GM19239 (cell line): ENCODE data around the gene SPOCK1.

Experiments used
- DNase-seq: peaks from one replicate; pipeline ENCODE4 v3.0.0; 2011; ENCODE audit warnings: low spot score; ENCODE audit not compliant: insufficient read length
- FAIRE-seq: peaks from 2 replicates; lab custom pipeline; 2011; peaks lifted over from hg19 to GRCh38; lab: Jason Lieb, UNC

The SPOCK1 gene

GRCh38 chr5:137372016-137372772 lies 126.9 kb downstream of the SPOCK1 start:
- DNase-seq: no peak
- FAIRE-seq: no peak

GRCh38 chr5:137370096-137371071 lies 128.7 kb downstream of the SPOCK1 start:
- DNase-seq (no peak), FAIRE-seq (no peak)

GRCh38 chr5:137368651-137369050 lies 130.5 kb downstream of the SPOCK1 start:
- FAIRE-seq (no peak), DNase-seq (no peak)

GRCh38 chr5:137367951-137368350 lies 131.2 kb downstream of the SPOCK1 start:
- DNase-seq (no peak), FAIRE-seq (no peak)

- DNase-seq (no peak), FAIRE-seq (no peak)
These were observed 132.6 kb downstream of the SPOCK1 start for GRCh38 chr5:137366526-137366925.

GRCh38 chr5:137365126-137365865 lies 133.8 kb downstream of the SPOCK1 start:
- no peak for FAIRE-seq
- no peak for DNase-seq

- FAIRE-seq: no peak
These were observed 137.8 kb downstream of the SPOCK1 start for GRCh38 chr5:137361280-137361679.

GRCh38 chr5:137360607-137361006 lies 138.5 kb downstream of the SPOCK1 start:
- DNase-seq (no peak), FAIRE-seq (no peak)

More at GRCh38 chr5:137361280-137361679, 137.8 kb downstream of the SPOCK1 start:
- DNase-seq: no peak

- no peak for FAIRE-seq
- DNase-seq: no peak
These were observed 139.2 kb downstream of the SPOCK1 start for GRCh38 chr5:137359941-137360340.

GRCh38 chr5:137357436-137357835 lies 141.7 kb downstream of the SPOCK1 start:
- no peak for FAIRE-seq

GRCh38 chr5:137356127-137356526 lies 143.0 kb downstream of the SPOCK1 start:
- FAIRE-seq (no peak), DNase-seq (no peak)

More at GRCh38 chr5:137357436-137357835, 141.7 kb downstream of the SPOCK1 start:
- DNase-seq: no peak

GRCh38 chr5:137355708-137356107 lies 143.4 kb downstream of the SPOCK1 start:
- FAIRE-seq: no peak
- no peak for DNase-seq

- DNase-seq (no peak), FAIRE-seq (no peak)
These were observed 147.0 kb downstream of the SPOCK1 start for GRCh38 chr5:137352095-137352494.

GRCh38 chr5:137350791-137351190 lies 148.3 kb downstream of the SPOCK1 start:
- DNase-seq (no peak), FAIRE-seq (no peak)

- FAIRE-seq (no peak), DNase-seq (no peak)
These were observed 150.4 kb downstream of the SPOCK1 start for GRCh38 chr5:137348759-137349158.

GRCh38 chr5:137347865-137348264 lies 151.3 kb downstream of the SPOCK1 start:
- FAIRE-seq (no peak), DNase-seq (no peak)

- no peak for DNase-seq
- FAIRE-seq: no peak
These were observed 152.8 kb downstream of the SPOCK1 start for GRCh38 chr5:137346281-137346680.

- FAIRE-seq (no peak), DNase-seq (no peak)
These were observed 153.7 kb downstream of the SPOCK1 start for GRCh38 chr5:137345396-137345795.

- FAIRE-seq: no peak
- DNase-seq: peak; percentile 18
These were observed 154.3 kb downstream of the SPOCK1 start for GRCh38 chr5:137344723-137345322.

GRCh38 chr5:137344021-137344420 lies 155.1 kb downstream of the SPOCK1 start:
- no peak for DNase-seq
- no peak for FAIRE-seq
